SU-DHL-6 (cell line): ENCODE data around the gene PTPRN2.
"Not testable (repeated sequence)": the region's sequence is repeated elsewhere in the genome, so short reads cannot be mapped to it uniquely, and the experiment has no call there.

Source experiments
- H2AFZ ChIP-seq: fragments of 200-600 bp; sonication (generic); 2 replicates; pipeline ENCODE4 v1.6.1; 2014; ENCODE audit warnings: low read depth, mild to moderate bottlenecking, moderate library complexity, mixed read lengths, antibody characterized with exemption, low read length; ENCODE audit not compliant: severe bottlenecking
- H3F3A ChIP-seq: fragments of 200-600 bp; shearing (Covaris generic); 2 replicates; pipeline ENCODE4 v1.6.0; 2016; ENCODE audit warnings: antibody characterized with exemption, mild to moderate bottlenecking; ENCODE audit not compliant: insufficient read depth
- H3K27ac ChIP-seq: fragments of 200-600 bp; sonication (generic); 2 replicates; pipeline ENCODE4 v1.5.1; 2016; ENCODE audit warnings: low read depth, mild to moderate bottlenecking, low read length, moderate library complexity, mixed read lengths
- H3K27me3 ChIP-seq: fragments of 200-600 bp; sonication (generic), shearing (Covaris generic); 2 replicates; pipeline ENCODE4 v1.6.0; 2014; ENCODE audit warnings: mild to moderate bottlenecking, low read length
- H3K36me3 ChIP-seq: fragments of 200-600 bp; sonication (generic); 2 replicates; pipeline ENCODE4 v1.6.1; 2014; ENCODE audit warnings: mild to moderate bottlenecking, low read length, mixed read lengths
- H3K4me2 ChIP-seq: fragments of 300-600, 200-600 bp; shearing (Covaris generic), sonication (generic); 2 replicates; pipeline ENCODE4 v1.6.0; 2014; ENCODE audit warnings: low read length, low read depth, mild to moderate bottlenecking; ENCODE audit not compliant: poor library complexity, severe bottlenecking
- H3K4me3 ChIP-seq: fragments of 200-600 bp; sonication (generic); 2 replicates; pipeline ENCODE4 v1.5.1; 2014; ENCODE audit warnings: antibody characterized with exemption, low read length, mild to moderate bottlenecking, mixed read lengths; ENCODE audit not compliant: insufficient read depth, poor library complexity, severe bottlenecking
- H3K79me2 ChIP-seq: fragments of 200-600 bp; sonication (generic); 2 replicates; pipeline ENCODE4 v1.6.1; 2014; ENCODE audit warnings: mild to moderate bottlenecking, low read length, moderate library complexity; ENCODE audit not compliant: insufficient read depth
- H3K9ac ChIP-seq: fragments of 200-600 bp; sonication (generic); 2 replicates; pipeline ENCODE4 v1.7.0; 2014; ENCODE audit warnings: mild to moderate bottlenecking, low read length
- H3K9me2 ChIP-seq: fragments of 200-600 bp; sonication (generic); replicated peaks from 2 replicates; pipeline ENCODE4 v1.6.1; 2014; ENCODE audit warnings: low read length; ENCODE audit not compliant: insufficient read depth
- H3K9me3 ChIP-seq: fragments of 200-600 bp; sonication (generic); 2 replicates; pipeline ENCODE4 v1.6.1; 2014; ENCODE audit warnings: low read length, mixed read lengths; ENCODE audit not compliant: insufficient read depth
- H4K20me1 ChIP-seq: fragments of 200-600 bp; sonication (generic); 2 replicates; pipeline ENCODE4 v1.6.1; 2014; ENCODE audit warnings: low read depth, mild to moderate bottlenecking, antibody characterized with exemption, low read length, moderate library complexity, mixed read lengths
- EZH2phosphoT487 ChIP-seq: fragments of 200-600 bp; sonication (generic), shearing (Covaris generic); conservative IDR thresholded peaks from 2 replicates; pipeline ENCODE4 v1.6.1; 2018; ENCODE audit warnings: mild to moderate bottlenecking, antibody characterized with exemption, low read length, moderate library complexity, mixed read lengths
- TF ChIP-seq, protein P1 (sequence below): fragments of 200-600 bp; sonication (generic); IDR thresholded peaks from one replicate; pipeline ENCODE4 v1.5.1; 2017; ENCODE audit warnings: antibody characterized with exemption, mild to moderate bottlenecking, low read length, moderate library complexity; ENCODE audit not compliant: insufficient read depth, poor library complexity, severe bottlenecking

PTPRN2 gene

DNA sequence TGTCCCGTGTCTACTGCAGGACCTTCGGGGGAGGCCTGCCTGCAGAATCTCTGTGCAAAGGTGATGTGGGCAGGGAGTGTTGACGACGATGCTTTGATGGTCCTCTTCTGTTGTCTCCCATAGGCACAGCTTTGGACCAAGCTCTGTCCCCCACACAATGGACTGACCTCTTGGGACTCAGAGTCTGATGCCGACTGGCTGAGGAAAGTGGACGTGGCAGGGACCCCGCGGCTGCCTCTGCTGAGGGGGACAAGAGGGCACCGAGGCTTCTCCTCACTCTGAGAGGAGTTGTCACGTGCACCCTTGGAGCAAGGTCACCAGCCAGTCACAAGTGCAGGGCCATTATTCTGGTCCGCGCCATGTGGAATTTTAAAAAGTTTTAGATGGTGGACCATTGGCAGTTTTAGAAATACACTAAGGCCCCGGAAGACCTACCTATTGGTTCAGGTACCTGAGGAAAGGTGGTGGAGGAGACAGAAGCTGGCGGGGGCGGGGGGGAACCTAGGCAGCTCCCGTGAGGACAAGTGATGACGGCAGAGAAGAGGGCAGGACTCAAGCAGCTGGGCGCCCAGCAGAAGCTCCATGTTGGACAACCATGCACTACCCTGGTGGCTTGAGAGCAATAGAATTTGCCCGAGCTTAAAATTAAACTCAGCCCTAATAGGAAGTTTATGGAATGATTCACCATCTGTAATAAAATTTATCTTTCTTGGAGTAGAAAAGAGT lies 331.4 kb downstream of the PTPRN2 start:
- no peaks in the 10 kb centered on the region for H3K27me3 ChIP-seq
- H3K36me3 ChIP-seq: no peaks in the 10 kb centered on the region
- H2AFZ ChIP-seq: no peak overlapping the region
- H3K27ac ChIP-seq: no peak overlapping the region
- no peak overlapping the region for H3K4me3 ChIP-seq
- no peak for TF ChIP-seq EZH2phosphoT487
- TF ChIP-seq, protein P1, sequence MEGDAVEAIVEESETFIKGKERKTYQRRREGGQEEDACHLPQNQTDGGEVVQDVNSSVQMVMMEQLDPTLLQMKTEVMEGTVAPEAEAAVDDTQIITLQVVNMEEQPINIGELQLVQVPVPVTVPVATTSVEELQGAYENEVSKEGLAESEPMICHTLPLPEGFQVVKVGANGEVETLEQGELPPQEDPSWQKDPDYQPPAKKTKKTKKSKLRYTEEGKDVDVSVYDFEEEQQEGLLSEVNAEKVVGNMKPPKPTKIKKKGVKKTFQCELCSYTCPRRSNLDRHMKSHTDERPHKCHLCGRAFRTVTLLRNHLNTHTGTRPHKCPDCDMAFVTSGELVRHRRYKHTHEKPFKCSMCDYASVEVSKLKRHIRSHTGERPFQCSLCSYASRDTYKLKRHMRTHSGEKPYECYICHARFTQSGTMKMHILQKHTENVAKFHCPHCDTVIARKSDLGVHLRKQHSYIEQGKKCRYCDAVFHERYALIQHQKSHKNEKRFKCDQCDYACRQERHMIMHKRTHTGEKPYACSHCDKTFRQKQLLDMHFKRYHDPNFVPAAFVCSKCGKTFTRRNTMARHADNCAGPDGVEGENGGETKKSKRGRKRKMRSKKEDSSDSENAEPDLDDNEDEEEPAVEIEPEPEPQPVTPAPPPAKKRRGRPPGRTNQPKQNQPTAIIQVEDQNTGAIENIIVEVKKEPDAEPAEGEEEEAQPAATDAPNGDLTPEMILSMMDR: no peak
- no peaks in the 10 kb centered on the region for H3K9me2 ChIP-seq
- no peaks in the 10 kb centered on the region for H3F3A ChIP-seq
- no peaks in the 10 kb centered on the region for H3K9me3 ChIP-seq
- H3K79me2 ChIP-seq: no peaks in the 10 kb centered on the region
- H3K4me2 ChIP-seq: no peak overlapping the region
- H4K20me1 ChIP-seq: no peaks in the 10 kb centered on the region
- no peak overlapping the region for H3K9ac ChIP-seq

DNA sequence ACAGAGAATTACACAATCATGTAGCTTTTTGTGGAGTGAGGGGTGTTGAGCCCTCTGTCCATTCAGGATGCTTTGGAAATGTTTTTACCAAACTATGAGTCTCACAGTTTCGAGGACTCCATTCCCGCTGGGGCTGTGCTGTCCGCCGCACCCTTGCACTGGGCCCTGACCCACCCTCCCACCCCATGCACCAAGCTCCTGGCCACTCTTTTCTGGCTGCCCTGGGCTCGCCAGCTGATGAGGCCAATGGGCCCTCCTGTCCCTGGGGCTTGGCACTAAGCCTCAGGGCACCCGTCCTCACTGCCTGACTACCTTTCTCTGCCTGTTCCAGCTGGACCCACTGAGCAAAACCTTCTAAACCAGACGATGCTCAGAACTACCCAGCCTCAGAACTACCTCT lies 332.1 kb downstream of the PTPRN2 start:
- Histone ChIP-seq H3K9me2 (no peaks in the 10 kb centered on the region), H3K9ac (no peak overlapping the region), H4K20me1 (no peaks in the 10 kb centered on the region), H2AFZ (no peak overlapping the region), H3K4me2 (no peak overlapping the region), H3K4me3 (no peak overlapping the region), H3K36me3 (no peaks in the 10 kb centered on the region), H3F3A (no peaks in the 10 kb centered on the region), H3K27ac (no peak overlapping the region), H3K9me3 (peaks cover 5% of the 10 kb centered on the region; the same call in 1 of the 2 replicates), H3K79me2 (no peaks in the 10 kb centered on the region), H3K27me3 (no peaks in the 10 kb centered on the region)
- TF ChIP-seq, protein P1: no peak

DNA sequence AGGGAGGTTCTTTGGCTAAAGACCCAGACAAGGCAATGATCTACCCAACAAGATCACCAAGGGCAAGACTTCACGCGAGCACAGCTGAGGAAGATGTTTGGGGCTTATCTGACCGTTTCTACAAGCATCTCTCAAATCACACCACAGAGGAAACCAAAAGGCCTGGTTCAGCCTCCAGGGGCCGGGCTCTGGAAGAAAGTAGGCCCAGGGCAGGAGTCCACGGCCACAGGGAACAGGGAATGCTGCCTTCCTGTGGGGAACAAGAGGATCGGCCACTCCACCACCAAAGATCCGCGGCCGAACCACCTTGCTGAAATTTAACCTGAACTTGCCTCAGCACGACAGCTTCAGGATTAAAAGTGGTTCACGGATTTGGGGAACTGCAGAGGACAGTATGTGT lies 332.5 kb downstream of the PTPRN2 start:
- no peak overlapping the region for H3K4me2 ChIP-seq
- no peaks in the 10 kb centered on the region for H3F3A ChIP-seq
- H3K4me3 ChIP-seq: no peak overlapping the region
- H3K9me3 ChIP-seq: peaks cover 5% of the 10 kb centered on the region; the same call in 1 of the 2 replicates
- no peaks in the 10 kb centered on the region for H4K20me1 ChIP-seq
- TF ChIP-seq EZH2phosphoT487: no peak
- TF ChIP-seq, protein P1: no peak
- H3K27me3 ChIP-seq: no peaks in the 10 kb centered on the region
- no peak overlapping the region for H2AFZ ChIP-seq
- H3K36me3 ChIP-seq: no peaks in the 10 kb centered on the region
- no peak overlapping the region for H3K9ac ChIP-seq
- H3K79me2 ChIP-seq: no peaks in the 10 kb centered on the region
- H3K9me2 ChIP-seq: no peaks in the 10 kb centered on the region
- H3K27ac ChIP-seq: no peak overlapping the region

DNA sequence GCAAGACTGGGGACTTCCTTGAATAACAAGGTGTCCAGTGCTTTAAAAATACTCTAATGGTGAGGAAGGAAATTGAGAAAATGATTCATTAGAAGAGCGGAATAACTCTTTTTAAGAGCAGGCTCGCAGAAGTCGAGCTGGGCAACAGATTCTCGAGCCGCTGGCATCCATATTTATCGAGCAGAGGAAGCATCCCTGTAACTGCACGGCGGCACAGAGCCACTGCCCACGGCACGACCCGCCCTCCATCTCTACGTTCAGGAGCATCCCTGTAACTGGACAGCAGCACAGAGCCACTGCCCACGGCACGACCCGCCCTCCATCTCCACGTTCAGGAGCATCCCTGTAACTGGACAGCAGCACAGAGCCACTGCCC lies 334.0 kb downstream of the PTPRN2 start:
- not testable (repeated sequence) for H3K9me3 ChIP-seq

More for the DNA sequence above, 334.0 kb downstream of the PTPRN2 start:
- not testable (repeated sequence) for H4K20me1 ChIP-seq, H3K36me3 ChIP-seq, H3K9ac ChIP-seq, H3K79me2 ChIP-seq, H3F3A ChIP-seq, H3K4me2 ChIP-seq, H3K4me3 ChIP-seq, H3K27me3 ChIP-seq, H2AFZ ChIP-seq, H3K9me2 ChIP-seq, H3K27ac ChIP-seq
